HepG2 (cell line): ENCODE measurements around the gene TBC1D5. TPM values are rescaled to one million over a fixed set of nuclear protein-coding genes. Genes with fewer than 3 reads are reported as not detected.

Source experiments
- ATAC-seq: fragments of 200-7000 bp; cut with Tn5 transposase; 3 replicates; pipeline ENCODE4 v1.9.1; 2020; ENCODE audit warnings: mild to moderate bottlenecking, moderate library complexity
- BruUV-seq: library from RNA; stranded (reverse); fragments of 400-500 nt; replicated peaks from 2 replicates; lab custom pipeline; 2021; lab: Mats Ljungman, UMichigan
- CTCF ChIA-PET: fragments of 300-600 bp; formaldehyde crosslinking; extraction: SDS; loops from one replicate; lab custom pipeline; 2021; ENCODE audit warnings: low total read pairs, inconsistent platforms, low intra/inter-chr PET ratio; lab: Yijun Ruan, JAX
- POLR2A ChIA-PET: fragments of 350-600 bp; sonication (Branson Sonifier 250); formaldehyde crosslinking; loops from one replicate; lab custom pipeline; 2020; ENCODE audit warnings: antibody characterized with exemption, inconsistent platforms; lab: Yijun Ruan, JAX
- DNase-seq: peaks from one replicate; pipeline ENCODE4 v3.0.0-alpha.2; 2015; ENCODE audit warnings: low spot score
- FAIRE-seq: peaks from 3 replicates; lab custom pipeline; 2011; peaks lifted over from hg19 to GRCh38; lab: Jason Lieb, UNC
- H2AFZ ChIP-seq: one replicate; pipeline ENCODE4 v1.6.1; 2011; ENCODE audit warnings: low read length, inconsistent platforms
- H3K27ac ChIP-seq: fragments of 300-600 bp; 3 replicates; pipeline ENCODE4 v1.8.0; 2011; ENCODE audit warnings: mixed run types, mild to moderate bottlenecking, mixed read lengths, low read length, inconsistent platforms; ENCODE audit not compliant: insufficient read depth; ENCODE audit errors: extremely low read length
- H3K27me3 ChIP-seq, 2 experiments: fragments of 200-600 bp in 1 of 2; 2 replicates in 1 of 2; 3 replicates in 1 of 2; pipeline versions ENCODE4 v1.6.0 to v1.8.0; 2011; ENCODE audit warnings: low read length in 2 of 2, mild to moderate bottlenecking in 2 of 2, moderate library complexity in 2 of 2, inconsistent platforms in 1 of 2; ENCODE audit not compliant: insufficient read depth in 2 of 2, control insufficient read depth in 1 of 2
- H3K36me3 ChIP-seq, 2 experiments: fragments of 200-600 bp in 1 of 2; replicated peaks in 1 of 2; 2 replicates in 1 of 2; 3 replicates in 1 of 2; pipeline versions ENCODE4 v1.5.1 to v1.8.0; 2011; ENCODE audit warnings: low read length in 2 of 2, inconsistent platforms in 1 of 2; ENCODE audit not compliant: insufficient read depth in 2 of 2, control insufficient read depth in 1 of 2
- H3K4me1 ChIP-seq: 2 replicates; pipeline ENCODE4 v1.5.1; 2012; ENCODE audit warnings: low read length, inconsistent platforms; ENCODE audit not compliant: insufficient read depth
- H3K4me2 ChIP-seq: 2 replicates; pipeline ENCODE4 v1.6.0; 2011; ENCODE audit warnings: low read depth, low read length, inconsistent platforms
- H3K4me3 ChIP-seq, 3 experiments: fragments of 200-600 bp in 1 of 3; sonication (generic), shearing (Covaris generic) in 1 of 3; replicated peaks in 1 of 3; 2 replicates each; pipeline ENCODE4 v1.5.1; 2011 to 2016; ENCODE audit warnings: low read length in 3 of 3, inconsistent platforms in 2 of 3, low read depth in 2 of 3, mild to moderate bottlenecking in 2 of 3, control low read depth in 1 of 3, mixed read lengths in 1 of 3; ENCODE audit not compliant: insufficient read depth in 1 of 3
- H3K79me2 ChIP-seq: one replicate; pipeline ENCODE4 v1.6.1; 2011; ENCODE audit warnings: low read length, inconsistent platforms; ENCODE audit not compliant: insufficient read depth
- H3K9ac ChIP-seq: 2 replicates; pipeline ENCODE4 v1.6.0; 2011; ENCODE audit warnings: mild to moderate bottlenecking, low read depth, low read length, inconsistent platforms; ENCODE audit not compliant: insufficient read depth
- H3K9me3 ChIP-seq: 2 replicates; pipeline ENCODE4 v1.5.1; 2012; ENCODE audit warnings: mild to moderate bottlenecking, low read length
- H4K20me1 ChIP-seq: 2 replicates; pipeline ENCODE4 v1.6.0; 2011; ENCODE audit warnings: inconsistent platforms, mild to moderate bottlenecking, low read length, moderate library complexity; ENCODE audit not compliant: insufficient read depth
- HOXA9 ChIP-seq: sonication (generic); formaldehyde crosslinking; IDR thresholded peaks from 2 replicates; pipeline ENCODE4 v1.8.1; 2022; ENCODE audit warnings: missing genetic modification reagents, mild to moderate bottlenecking, moderate library complexity, borderline replicate concordance
- SMYD3 ChIP-seq: sonication (generic); formaldehyde crosslinking; IDR thresholded peaks from 2 replicates; pipeline ENCODE4 v1.8.1; 2023; ENCODE audit warnings: mild to moderate bottlenecking, missing genetic modification reagents
- ZBTB20 ChIP-seq: sonication (generic); formaldehyde crosslinking; IDR thresholded peaks from 2 replicates; pipeline ENCODE4 v1.8.1; 2023; ENCODE audit warnings: missing genetic modification reagents, low read depth, mild to moderate bottlenecking, borderline replicate concordance
- ZNF33A ChIP-seq: sonication (generic); formaldehyde crosslinking; IDR thresholded peaks from 2 replicates; pipeline ENCODE4 v1.5.1; 2020; ENCODE audit warnings: missing genetic modification reagents, mild to moderate bottlenecking, moderate library complexity, borderline replicate concordance
- WGBS: methylation state at CpG from one replicate; pipeline ENCODE4 v1.1.6; 2017; ENCODE audit warnings: low lambda C conversion rate; 5-methylcytosine and 5-hydroxymethylcytosine counted together
- in situ Hi-C: cut with HindIII; loops from 2 replicates; pipeline ENCODE4 v1.10.0; 2017; ENCODE audit warnings: low pct_unique_long_range_greater_than_20kb; ENCODE audit not compliant: extremely low pct_ligation_motif_present
- intact Hi-C: fragments of 100-400 bp; cut with micrococcal nuclease; formaldehyde crosslinking; loops from one replicate; pipeline ENCODE4 v1.10.0; 2022; ENCODE audit not compliant: unreplicated experiment
- polyA plus RNA-seq, 8 experiments: library from polyadenylated mRNA; depleted of rRNA in 3 of 8; stranded (reverse) in 7 of 8; unstranded in 1 of 8; fragments of >200 nt; fragmentation: Illumina TruSeq in 4 of 8; extraction: Trizol in 4 of 8; gene quantifications; 2 replicates each; pipeline versions ENCODE4 v1.2.1 to v1.2.3, GENCODE V29; 2011 to 2016; ENCODE audit warnings: low read depth in 4 of 8, missing spikeins in 1 of 8, mixed read lengths in 1 of 8; ENCODE audit not compliant: insufficient read depth in 1 of 8
- total RNA-seq, 5 experiments: library from RNA; depleted of rRNA; stranded (reverse); fragments of >200 nt; fragmentation: Illumina TruSeq; extraction: Trizol; gene quantifications; 2 replicates each; pipeline ENCODE4 v1.2.3, GENCODE V29; 2016; ENCODE audit warnings: low read depth in 1 of 5
- TF ChIP-seq, protein P1 (sequence below): sonication (generic); formaldehyde crosslinking; IDR thresholded peaks from 2 replicates; pipeline ENCODE4 v1.5.1; 2020; ENCODE audit warnings: missing genetic modification reagents, mild to moderate bottlenecking, borderline replicate concordance
- TF ChIP-seq, protein P2 (sequence below): sonication (generic); formaldehyde crosslinking; IDR thresholded peaks from 2 replicates; pipeline ENCODE4 v1.4.0; 2020; ENCODE audit warnings: missing genetic modification reagents, borderline replicate concordance
- TF ChIP-seq, protein P3 (sequence below): sonication (generic); formaldehyde crosslinking; IDR thresholded peaks from 2 replicates; pipeline ENCODE4 v1.5.1; 2020; ENCODE audit warnings: mild to moderate bottlenecking, missing genetic modification reagents
- TF ChIP-seq, protein P4 (sequence below): sonication (generic); formaldehyde crosslinking; IDR thresholded peaks from 2 replicates; pipeline ENCODE4 v1.9.0; 2021; ENCODE audit warnings: missing genetic modification reagents, mild to moderate bottlenecking, borderline replicate concordance

Gene TBC1D5
- total and polyA plus RNA-seq, 2 of the 13 experiments (the other 11 are each of a cell fraction or from before 2014, with no cell fraction given): 19.2 to 33.3 TPM

DNA sequence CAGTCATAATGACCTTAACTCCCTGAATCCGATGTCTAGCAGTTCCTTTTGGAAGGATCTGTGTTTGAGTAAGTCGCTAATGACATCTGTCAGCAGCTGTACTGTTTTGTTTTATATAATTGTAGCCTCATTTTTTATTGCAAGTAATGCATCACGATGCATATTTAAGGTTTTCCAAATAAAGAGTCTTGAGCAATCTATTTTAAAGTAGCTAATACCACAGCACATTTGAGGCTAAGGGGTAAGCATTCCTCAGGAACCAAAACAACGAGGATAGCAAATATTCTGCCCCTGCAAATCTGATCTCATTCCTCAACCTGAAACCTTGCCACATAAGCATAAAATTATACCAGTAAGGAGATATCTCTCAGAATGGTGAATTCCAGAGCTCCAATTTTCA is 98.7 kb downstream of the TBC1D5 start (continued):
- TF ChIP-seq, protein P1, sequence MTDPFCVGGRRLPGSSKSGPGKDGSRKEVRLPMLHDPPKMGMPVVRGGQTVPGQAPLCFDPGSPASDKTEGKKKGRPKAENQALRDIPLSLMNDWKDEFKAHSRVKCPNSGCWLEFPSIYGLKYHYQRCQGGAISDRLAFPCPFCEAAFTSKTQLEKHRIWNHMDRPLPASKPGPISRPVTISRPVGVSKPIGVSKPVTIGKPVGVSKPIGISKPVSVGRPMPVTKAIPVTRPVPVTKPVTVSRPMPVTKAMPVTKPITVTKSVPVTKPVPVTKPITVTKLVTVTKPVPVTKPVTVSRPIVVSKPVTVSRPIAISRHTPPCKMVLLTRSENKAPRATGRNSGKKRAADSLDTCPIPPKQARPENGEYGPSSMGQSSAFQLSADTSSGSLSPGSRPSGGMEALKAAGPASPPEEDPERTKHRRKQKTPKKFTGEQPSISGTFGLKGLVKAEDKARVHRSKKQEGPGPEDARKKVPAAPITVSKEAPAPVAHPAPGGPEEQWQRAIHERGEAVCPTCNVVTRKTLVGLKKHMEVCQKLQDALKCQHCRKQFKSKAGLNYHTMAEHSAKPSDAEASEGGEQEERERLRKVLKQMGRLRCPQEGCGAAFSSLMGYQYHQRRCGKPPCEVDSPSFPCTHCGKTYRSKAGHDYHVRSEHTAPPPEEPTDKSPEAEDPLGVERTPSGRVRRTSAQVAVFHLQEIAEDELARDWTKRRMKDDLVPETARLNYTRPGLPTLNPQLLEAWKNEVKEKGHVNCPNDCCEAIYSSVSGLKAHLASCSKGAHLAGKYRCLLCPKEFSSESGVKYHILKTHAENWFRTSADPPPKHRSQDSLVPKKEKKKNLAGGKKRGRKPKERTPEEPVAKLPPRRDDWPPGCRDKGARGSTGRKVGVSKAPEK (CRISPR knock-in tag): no peak
- no peak for TF ChIP-seq ZBTB20 (CRISPR knock-in tag)
- TF ChIP-seq, protein P2, sequence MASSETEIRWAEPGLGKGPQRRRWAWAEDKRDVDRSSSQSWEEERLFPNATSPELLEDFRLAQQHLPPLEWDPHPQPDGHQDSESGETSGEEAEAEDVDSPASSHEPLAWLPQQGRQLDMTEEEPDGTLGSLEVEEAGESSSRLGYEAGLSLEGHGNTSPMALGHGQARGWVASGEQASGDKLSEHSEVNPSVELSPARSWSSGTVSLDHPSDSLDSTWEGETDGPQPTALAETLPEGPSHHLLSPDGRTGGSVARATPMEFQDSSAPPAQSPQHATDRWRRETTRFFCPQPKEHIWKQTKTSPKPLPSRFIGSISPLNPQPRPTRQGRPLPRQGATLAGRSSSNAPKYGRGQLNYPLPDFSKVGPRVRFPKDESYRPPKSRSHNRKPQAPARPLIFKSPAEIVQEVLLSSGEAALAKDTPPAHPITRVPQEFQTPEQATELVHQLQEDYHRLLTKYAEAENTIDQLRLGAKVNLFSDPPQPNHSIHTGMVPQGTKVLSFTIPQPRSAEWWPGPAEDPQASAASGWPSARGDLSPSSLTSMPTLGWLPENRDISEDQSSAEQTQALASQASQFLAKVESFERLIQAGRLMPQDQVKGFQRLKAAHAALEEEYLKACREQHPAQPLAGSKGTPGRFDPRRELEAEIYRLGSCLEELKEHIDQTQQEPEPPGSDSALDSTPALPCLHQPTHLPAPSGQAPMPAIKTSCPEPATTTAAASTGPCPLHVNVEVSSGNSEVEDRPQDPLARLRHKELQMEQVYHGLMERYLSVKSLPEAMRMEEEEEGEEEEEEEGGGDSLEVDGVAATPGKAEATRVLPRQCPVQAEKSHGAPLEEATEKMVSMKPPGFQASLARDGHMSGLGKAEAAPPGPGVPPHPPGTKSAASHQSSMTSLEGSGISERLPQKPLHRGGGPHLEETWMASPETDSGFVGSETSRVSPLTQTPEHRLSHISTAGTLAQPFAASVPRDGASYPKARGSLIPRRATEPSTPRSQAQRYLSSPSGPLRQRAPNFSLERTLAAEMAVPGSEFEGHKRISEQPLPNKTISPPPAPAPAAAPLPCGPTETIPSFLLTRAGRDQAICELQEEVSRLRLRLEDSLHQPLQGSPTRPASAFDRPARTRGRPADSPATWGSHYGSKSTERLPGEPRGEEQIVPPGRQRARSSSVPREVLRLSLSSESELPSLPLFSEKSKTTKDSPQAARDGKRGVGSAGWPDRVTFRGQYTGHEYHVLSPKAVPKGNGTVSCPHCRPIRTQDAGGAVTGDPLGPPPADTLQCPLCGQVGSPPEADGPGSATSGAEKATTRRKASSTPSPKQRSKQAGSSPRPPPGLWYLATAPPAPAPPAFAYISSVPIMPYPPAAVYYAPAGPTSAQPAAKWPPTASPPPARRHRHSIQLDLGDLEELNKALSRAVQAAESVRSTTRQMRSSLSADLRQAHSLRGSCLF: no peak

DNA sequence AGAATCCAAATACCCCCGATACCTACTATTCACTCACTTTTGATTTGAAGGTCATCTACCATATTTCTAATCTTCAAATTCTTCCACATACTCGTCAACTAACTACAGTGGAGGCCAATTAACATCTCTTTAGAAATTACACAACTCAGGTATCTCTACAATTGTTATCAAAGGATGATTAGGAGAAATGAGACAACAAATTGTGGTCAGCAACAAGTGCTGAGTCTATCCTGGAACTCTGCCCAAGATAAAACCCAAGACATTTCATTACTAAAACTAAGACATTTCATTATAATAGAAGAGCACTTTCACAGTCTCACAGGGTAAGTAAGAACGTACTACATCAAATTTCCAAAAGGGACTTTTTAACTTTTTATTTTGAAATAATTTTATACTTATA is 100.0 kb downstream of the TBC1D5 start:
- H3K4me3 ChIP-seq: no peak overlapping the region
- POLR2A ChIA-PET: no interaction called here
- CTCF ChIA-PET: no interaction called here
- H2AFZ ChIP-seq: no peak overlapping the region
- FAIRE-seq: no peak
- no peaks in the 10 kb centered on the region for H3K9me3 ChIP-seq
- no peak for ATAC-seq
- H3K4me1 ChIP-seq: peaks cover 8% of the 10 kb centered on the region
- no peak overlapping the region for H3K4me2 ChIP-seq
- H3K9ac ChIP-seq: no peak overlapping the region
- H3K36me3 ChIP-seq: no peaks in the 10 kb centered on the region
- H3K27ac ChIP-seq: no peak overlapping the region
- 96% methylated on average over 3 of the region's 3 CpGs for WGBS
- in situ Hi-C loops: loop anchor here (10.0 kb wide), 1 partner anchor 192 kb away; no protein-coding TSS in a partner anchor
- peaks cover 6% of the 10 kb centered on the region for H3K79me2 ChIP-seq
- no TSS peak for BruUV-seq
- intact Hi-C loops: loop anchor here (5.0 kb wide), 1 partner anchor 210 kb away; no protein-coding TSS in a partner anchor
- no peak for DNase-seq
- no peaks in the 10 kb centered on the region for H3K27me3 ChIP-seq
- 0 out of 2 replicates have a peak, but pooled peaks cover 2% of the 10 kb centered on the region for H4K20me1 ChIP-seq
- TF ChIP-seq, protein P3, sequence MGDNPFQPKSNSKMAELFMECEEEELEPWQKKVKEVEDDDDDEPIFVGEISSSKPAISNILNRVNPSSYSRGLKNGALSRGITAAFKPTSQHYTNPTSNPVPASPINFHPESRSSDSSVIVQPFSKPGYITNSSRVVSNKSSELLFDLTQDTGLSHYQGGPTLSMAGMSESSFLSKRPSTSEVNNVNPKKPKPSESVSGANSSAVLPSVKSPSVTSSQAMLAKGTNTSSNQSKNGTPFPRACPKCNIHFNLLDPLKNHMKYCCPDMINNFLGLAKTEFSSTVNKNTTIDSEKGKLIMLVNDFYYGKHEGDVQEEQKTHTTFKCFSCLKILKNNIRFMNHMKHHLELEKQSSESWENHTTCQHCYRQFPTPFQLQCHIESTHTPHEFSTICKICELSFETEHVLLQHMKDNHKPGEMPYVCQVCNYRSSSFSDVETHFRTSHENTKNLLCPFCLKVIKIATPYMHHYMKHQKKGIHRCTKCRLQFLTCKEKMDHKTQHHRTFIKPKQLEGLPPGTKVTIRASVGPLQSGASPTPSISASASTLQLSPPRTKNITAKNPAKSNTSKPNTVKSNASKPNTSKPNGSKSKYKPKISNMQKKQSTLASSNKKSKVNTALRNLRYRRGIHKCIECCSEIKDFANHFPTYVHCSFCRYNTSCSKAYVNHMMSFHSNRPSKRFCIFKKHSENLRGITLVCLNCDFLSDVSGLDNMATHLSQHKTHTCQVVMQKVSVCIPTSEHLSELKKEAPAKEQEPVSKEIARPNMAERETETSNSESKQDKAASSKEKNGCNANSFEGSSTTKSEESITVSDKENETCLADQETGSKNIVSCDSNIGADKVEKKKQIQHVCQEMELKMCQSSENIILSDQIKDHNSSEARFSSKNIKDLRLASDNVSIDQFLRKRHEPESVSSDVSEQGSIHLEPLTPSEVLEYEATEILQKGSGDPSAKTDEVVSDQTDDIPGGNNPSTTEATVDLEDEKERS: no peak
- TF ChIP-seq HOXA9: no peak
- no peak for TF ChIP-seq SMYD3 (CRISPR knock-in tag)
- TF ChIP-seq ZNF33A (CRISPR knock-in tag): no peak
- TF ChIP-seq, protein P4, sequence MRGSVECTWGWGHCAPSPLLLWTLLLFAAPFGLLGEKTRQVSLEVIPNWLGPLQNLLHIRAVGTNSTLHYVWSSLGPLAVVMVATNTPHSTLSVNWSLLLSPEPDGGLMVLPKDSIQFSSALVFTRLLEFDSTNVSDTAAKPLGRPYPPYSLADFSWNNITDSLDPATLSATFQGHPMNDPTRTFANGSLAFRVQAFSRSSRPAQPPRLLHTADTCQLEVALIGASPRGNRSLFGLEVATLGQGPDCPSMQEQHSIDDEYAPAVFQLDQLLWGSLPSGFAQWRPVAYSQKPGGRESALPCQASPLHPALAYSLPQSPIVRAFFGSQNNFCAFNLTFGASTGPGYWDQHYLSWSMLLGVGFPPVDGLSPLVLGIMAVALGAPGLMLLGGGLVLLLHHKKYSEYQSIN (CRISPR knock-in tag): no peak
